ENCODE data around the gene TBC1D1. TPM values are rescaled to one million over a fixed set of nuclear protein-coding genes. Genes with fewer than 3 reads are reported as not detected.

The TBC1D1 gene
- total RNA-seq, 1 donor from 2014 or later = 133 TPM

- Histone ChIP-seq H3K27me3 (ENCODE audit: control insufficient read depth, insufficient read depth, low read length) (no peaks in the 10 kb centered on the region), H3K36me3 (ENCODE audit: control insufficient read depth, insufficient read depth, low read length) (no peaks in the 10 kb centered on the region), H3K4me3 (ENCODE audit: low read depth, low read length) (no peak overlapping the region)
- no peak for DNase-seq (ENCODE audit: low read depth)
- TF ChIP-seq CTCF (IDR thresholded peaks at IDR 0.05; ENCODE audit: insufficient read depth, low read length, poor library complexity, severe bottlenecking) = no peak
These were observed 9.1 kb upstream of the TBC1D1 start for GRCh38 chr4:37881811-37882210.

GRCh38 chr4:37882665-37883296, 8.1 kb upstream of the TBC1D1 start:
- Histone ChIP-seq H3K27me3 (ENCODE audit: control insufficient read depth, insufficient read depth, low read length) (peaks cover 2% of the 10 kb centered on the region), H3K36me3 (ENCODE audit: control insufficient read depth, insufficient read depth, low read length) (no peaks in the 10 kb centered on the region), H3K4me3 (ENCODE audit: low read depth, low read length) (no peak overlapping the region)
- DNase-seq (ENCODE audit: low read depth) = no peak
- peak; percentile 11 for TF ChIP-seq CTCF (IDR thresholded peaks at IDR 0.05; ENCODE audit: insufficient read depth, low read length, poor library complexity, severe bottlenecking)

GRCh38 chr4:37884855-37885487, 5.9 kb upstream of the TBC1D1 start:
- Histone ChIP-seq H3K4me3 (ENCODE audit: low read depth, low read length) (no peak overlapping the region), H3K36me3 (ENCODE audit: control insufficient read depth, insufficient read depth, low read length) (no peaks in the 10 kb centered on the region), H3K27me3 (ENCODE audit: control insufficient read depth, insufficient read depth, low read length) (peaks cover 8% of the 10 kb centered on the region)
- TF ChIP-seq CTCF (IDR thresholded peaks at IDR 0.05; ENCODE audit: insufficient read depth, low read length, poor library complexity, severe bottlenecking) = no peak
- DNase-seq (ENCODE audit: low read depth) = no peak

GRCh38 chr4:37885496-37885895, 5.4 kb upstream of the TBC1D1 start:
- no peak for DNase-seq (ENCODE audit: low read depth)
- H3K4me3 ChIP-seq (ENCODE audit: low read depth, low read length) = no peak overlapping the region
- H3K36me3 ChIP-seq (ENCODE audit: control insufficient read depth, insufficient read depth, low read length) = no peaks in the 10 kb centered on the region
- peaks cover 14% of the 10 kb centered on the region for H3K27me3 ChIP-seq (ENCODE audit: control insufficient read depth, insufficient read depth, low read length)
- no peak for TF ChIP-seq CTCF (IDR thresholded peaks at IDR 0.05; ENCODE audit: insufficient read depth, low read length, poor library complexity, severe bottlenecking)

- Histone ChIP-seq H3K36me3 (ENCODE audit: control insufficient read depth, insufficient read depth, low read length) (no peaks in the 10 kb centered on the region), H3K4me3 (ENCODE audit: low read depth, low read length) (peak overlapping the region; percentile 64), H3K27me3 (ENCODE audit: control insufficient read depth, insufficient read depth, low read length) (peaks cover 19% of the 10 kb centered on the region)
- DNase-seq (ENCODE audit: low read depth) = no peak
- peak; percentile 20 for TF ChIP-seq CTCF (IDR thresholded peaks at IDR 0.05; ENCODE audit: insufficient read depth, low read length, poor library complexity, severe bottlenecking)
These were observed 759 bp upstream of the TBC1D1 start for GRCh38 chr4:37889849-37890800.
